Urothelium cell line (cell line): Measurements from ENCODE around the gene MSL2.
"Not testable (repeated sequence)": the region's sequence is repeated elsewhere in the genome, so short reads cannot be mapped to it uniquely, and the experiment has no call there.

ENCODE experiments used
- DNase-seq: peaks from one replicate; pipeline ENCODE4 v3.0.0; 2011; ENCODE audit warnings: low spot score, mixed read lengths
- FAIRE-seq: peaks from 2 replicates; lab custom pipeline; 2011; peaks lifted over from hg19 to GRCh38; lab: Jason Lieb, UNC

MSL2 gene

DNA sequence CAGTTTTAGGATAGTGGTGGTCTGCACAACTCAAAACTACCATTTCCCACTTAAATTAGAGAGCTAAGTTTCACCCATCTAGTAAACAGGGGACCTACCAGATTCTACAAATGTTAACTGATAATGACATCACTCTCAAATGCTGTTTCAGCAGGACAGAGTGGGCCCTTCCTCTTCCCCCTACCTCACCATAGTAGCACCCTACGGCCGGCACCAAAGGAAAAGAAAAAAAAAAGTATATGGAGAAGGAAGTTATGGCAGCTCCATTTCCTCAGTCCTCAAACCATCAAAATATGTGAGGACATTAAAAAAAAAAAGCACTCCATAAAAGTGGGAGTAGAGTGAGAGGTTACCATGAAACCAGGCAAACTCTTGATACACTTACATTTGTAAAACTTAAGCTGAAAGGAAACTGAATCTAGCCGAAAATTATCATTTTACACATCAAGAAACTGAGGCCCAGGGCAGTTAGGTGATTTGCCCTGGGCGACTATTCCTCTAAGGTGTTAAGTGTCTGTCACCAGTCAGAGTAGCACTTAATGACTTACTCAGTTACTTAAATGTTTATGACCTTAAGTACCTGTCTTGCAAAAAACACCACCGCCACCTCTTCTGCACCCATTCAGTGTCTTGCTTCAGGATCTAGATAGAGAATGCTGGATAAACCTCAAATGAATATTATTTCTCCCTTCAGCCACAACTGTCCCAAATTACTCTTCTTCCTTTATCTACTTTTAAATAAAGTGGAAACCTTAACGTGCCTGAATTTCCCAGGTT, 2.7 kb downstream of the MSL2 start:
- FAIRE-seq (no peak), DNase-seq (no peak)

- no peak for FAIRE-seq
Measured at GRCh38 chr3:136192831-136193230, 3.3 kb downstream of the MSL2 start.

DNA sequence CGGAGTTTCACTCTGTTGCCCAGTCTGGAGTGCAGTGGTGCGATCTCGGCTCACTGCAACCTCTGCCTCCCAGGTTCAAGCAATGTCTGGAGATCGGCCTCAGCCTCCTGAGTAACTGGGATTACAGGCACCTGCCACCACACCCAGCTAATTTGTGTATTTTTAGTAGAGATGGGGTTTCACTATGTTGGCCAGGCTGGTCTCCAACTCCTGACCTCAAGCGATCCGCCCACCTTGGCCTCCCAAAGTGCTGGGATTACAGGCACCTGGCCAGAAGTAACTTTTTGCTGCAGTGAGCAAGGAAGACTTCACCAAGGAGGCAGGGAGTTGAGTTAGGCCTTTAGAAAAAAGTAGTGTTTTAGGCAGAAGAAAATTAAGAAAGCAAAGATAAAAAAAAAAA, 3.9 kb downstream of the MSL2 start:
- not testable (repeated sequence) for DNase-seq, FAIRE-seq

More at GRCh38 chr3:136192831-136193230, 3.3 kb downstream of the MSL2 start:
- DNase-seq = no peak

- no peak for DNase-seq
- no peak for FAIRE-seq
Measured at GRCh38 chr3:136189859-136190617, 6.1 kb downstream of the MSL2 start.

GRCh38 chr3:136189043-136189442, 7.1 kb downstream of the MSL2 start:
- no peak for FAIRE-seq
- DNase-seq = no peak

- FAIRE-seq = no peak
- no peak for DNase-seq
Measured at GRCh38 chr3:136187868-136188267, 8.3 kb downstream of the MSL2 start.

DNA sequence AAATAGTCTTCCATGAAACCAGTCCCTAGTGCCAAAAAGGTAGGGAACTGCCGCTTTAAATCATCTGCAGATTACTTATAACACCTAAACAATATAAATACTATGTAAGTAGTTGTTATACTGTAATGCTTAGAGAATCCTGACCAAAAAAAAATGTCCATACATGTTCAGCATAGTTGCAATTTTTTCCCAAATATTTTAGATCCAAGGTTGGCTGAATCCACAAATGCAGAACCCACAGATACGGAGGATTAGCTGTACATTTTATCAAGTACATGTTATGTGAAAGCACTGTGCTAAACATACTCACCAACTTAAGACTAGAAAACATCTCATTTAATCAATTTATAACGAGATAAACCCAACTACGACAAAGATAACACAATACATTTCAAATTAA, 9.3 kb downstream of the MSL2 start:
- FAIRE-seq (no peak), DNase-seq (no peak)

DNA sequence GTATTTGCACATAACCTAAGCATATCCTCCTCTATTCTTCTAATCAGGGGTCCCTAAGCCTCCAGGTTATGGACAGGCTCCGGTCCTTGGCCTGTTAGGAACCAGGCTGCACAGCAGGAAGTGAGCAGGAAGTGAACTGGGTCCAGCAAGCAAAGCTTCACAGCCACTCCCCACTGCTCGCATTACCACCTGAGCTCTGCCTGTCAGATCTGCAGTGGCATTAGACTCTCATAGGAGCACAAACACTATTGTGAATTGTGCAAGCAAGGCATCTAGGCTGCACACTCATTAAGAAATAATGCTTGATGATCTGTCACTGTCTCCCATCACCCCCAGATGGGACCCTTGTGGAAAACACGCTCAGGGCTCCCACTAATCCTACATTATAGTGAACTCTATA, 9.8 kb downstream of the MSL2 start:
- FAIRE-seq = no peak
- DNase-seq = no peak

DNA sequence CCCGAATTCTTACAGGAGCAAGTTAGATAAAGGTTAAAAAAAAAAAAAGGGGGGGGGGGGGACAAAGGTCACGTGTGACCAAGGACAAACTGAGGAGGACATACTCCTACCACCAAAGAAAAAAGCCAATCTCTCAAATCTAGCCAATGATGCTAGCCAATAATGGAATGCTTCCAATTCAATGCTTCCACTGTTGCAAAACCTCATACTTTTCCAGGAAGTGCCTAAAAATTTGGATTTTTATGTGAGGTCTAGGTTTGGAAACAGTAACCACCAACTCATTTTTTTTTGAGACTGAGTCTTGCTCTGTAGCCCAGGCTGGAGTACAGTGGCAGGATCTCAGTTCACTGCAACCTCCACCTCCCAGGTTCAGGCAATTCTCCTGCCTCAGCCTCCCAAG, 11.4 kb downstream of the MSL2 start:
- FAIRE-seq (no peak), DNase-seq (no peak)

GRCh38 chr3:136181741-136182140, 14.4 kb downstream of the MSL2 start:
- no peak for FAIRE-seq

DNA sequence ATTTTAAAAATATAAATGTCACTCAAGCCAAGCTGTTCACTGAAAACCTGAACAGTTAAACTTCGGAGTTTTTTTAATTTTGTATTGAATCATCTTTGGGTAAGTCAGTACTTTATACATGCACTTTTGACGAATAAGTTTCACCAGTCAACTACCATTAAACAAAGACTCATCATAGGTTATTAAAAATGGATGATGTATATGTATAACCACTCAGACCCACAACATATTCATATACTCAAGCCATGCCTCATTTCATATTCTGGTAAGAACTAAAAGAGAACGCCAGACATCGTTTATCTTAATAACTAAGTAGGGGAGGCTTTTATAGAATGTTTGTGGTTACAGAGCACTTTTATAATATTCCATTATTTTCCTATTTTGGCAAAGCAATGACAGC, 18.3 kb downstream of the MSL2 start:
- FAIRE-seq = no peak
- DNase-seq = no peak

More at GRCh38 chr3:136181741-136182140, 14.4 kb downstream of the MSL2 start:
- DNase-seq = no peak

- DNase-seq (no peak), FAIRE-seq (no peak)
Measured at GRCh38 chr3:136173939-136174490, 22.1 kb downstream of the MSL2 start.

GRCh38 chr3:136171097-136171542, 25.0 kb downstream of the MSL2 start:
- DNase-seq = no peak
- FAIRE-seq = no peak

GRCh38 chr3:136168236-136168635, 27.9 kb downstream of the MSL2 start:
- not testable (repeated sequence) for FAIRE-seq, DNase-seq

DNA sequence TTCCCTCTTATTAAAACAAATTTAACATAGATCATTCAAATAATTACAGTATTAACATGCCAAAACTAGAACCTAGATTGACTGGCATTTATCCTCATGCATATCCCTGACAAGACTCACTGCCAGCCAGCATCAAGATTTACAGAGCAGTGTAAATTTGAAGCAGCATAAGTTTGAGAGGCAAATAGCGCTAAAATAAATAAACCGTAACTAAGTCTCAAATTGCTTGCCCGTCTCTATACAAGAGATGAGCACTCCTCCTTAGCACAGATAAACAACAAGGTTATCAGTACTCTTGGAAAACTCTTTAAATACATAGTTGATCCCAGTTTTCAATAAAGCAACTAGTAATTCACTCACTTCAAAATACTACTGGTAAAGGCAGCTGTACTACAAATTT, 29.6 kb downstream of the MSL2 start:
- DNase-seq = no peak
- no peak for FAIRE-seq

DNA sequence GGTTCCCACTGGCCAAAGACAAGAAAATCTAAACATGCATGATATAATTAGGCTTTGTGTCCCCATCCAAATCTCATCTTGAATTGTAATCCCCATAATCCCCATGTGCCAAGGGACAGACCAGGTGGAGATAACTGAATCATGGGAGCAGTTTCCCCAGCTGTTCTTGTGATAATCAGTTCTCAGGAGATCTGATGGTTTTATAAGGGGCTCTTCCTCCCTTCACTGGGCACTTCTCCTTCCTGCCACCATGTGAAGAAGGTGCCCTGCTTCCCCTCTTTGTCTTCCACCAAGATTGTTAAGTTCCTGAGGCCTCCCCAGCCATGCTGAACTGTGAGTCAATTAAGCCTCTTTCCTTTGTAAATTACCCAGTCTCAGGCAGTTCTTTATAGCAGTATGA, 32.5 kb downstream of the MSL2 start:
- not testable (repeated sequence) for FAIRE-seq, DNase-seq

GRCh38 chr3:136162322-136162721, 33.8 kb downstream of the MSL2 start:
- FAIRE-seq = no peak
- no peak for DNase-seq

DNA sequence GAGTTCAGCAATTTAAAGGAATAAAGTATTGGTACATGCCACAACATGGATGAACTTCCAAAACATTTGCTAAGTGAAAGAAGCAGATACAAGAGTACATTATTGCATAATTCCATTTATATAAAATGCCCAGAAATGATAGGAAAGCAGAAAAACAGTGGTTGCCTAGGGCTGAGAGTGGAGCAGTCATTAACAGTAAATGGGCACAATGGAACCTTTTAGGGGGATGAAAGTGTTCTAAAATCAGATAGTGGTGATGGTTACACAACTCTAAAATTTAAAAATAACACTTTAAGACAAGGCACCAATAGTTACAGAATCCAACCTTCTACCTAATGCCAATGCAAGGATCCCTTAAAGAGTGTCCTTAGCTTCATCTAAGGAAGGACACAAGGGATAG, 34.6 kb downstream of the MSL2 start:
- no peak for FAIRE-seq
- DNase-seq = no peak

GRCh38 chr3:136152963-136153362, 43.2 kb downstream of the MSL2 start:
- FAIRE-seq = no peak

GRCh38 chr3:136152176-136152843, 43.8 kb downstream of the MSL2 start:
- FAIRE-seq (no peak), DNase-seq (no peak)

More at GRCh38 chr3:136152963-136153362, 43.2 kb downstream of the MSL2 start:
- no peak for DNase-seq

GRCh38 chr3:136151219-136151618, 44.9 kb downstream of the MSL2 start:
- FAIRE-seq = no peak
- DNase-seq = no peak
